ENCODE data around the gene TUB.

Gene TUB, protein sequence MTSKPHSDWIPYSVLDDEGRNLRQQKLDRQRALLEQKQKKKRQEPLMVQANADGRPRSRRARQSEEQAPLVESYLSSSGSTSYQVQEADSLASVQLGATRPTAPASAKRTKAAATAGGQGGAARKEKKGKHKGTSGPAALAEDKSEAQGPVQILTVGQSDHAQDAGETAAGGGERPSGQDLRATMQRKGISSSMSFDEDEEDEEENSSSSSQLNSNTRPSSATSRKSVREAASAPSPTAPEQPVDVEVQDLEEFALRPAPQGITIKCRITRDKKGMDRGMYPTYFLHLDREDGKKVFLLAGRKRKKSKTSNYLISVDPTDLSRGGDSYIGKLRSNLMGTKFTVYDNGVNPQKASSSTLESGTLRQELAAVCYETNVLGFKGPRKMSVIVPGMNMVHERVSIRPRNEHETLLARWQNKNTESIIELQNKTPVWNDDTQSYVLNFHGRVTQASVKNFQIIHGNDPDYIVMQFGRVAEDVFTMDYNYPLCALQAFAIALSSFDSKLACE

DNA sequence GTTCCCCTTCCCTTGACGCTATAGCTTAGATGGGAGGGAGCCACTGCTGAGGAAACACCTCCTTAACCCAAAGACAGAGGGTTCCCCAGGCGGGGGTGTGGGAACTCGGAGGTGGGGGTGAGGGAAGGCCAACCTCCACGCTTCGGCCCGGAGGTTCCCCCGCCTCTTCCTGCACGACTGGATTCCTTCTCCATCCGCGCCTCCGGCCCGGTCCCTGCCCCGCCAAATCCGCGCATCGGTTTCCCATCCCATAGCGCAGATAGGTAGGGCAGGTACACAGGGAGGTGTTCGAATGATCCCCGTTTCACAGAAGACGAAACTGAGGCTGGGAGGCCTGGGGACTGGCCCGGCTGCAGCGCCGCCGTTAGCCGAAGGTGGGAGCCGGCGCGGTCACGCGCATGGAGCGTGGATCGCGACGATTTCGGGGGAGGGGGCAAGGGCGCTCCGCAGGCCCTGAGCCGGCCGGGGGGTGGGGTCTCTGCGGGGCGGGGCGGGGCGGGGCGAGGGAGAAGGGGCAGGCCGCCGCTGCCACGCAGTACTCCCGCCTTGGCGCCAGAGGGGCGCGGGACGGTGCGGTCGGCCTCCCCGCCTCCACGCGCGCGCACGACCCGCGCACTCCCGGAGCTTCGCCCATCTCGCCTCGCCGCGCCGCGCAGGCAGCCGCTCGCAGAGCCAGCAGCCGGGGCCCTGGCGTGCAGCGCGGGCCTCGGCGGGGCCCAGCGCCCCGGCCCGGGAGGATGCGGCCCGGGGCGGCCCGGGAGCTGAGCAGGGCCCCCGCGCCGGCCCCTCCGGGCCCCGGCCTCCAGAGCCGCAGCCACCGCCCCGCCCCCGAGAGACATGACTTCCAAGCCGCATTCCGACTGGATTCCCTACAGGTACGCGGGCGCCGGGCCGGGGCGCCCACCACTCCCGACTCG lies at the start of gene TUB:
Gene TUB, plus strand, starts transcription at position 538 of the 917 bp plus-strand sequence. Its CDS starts 300 bp downstream, at position 838.
- DNase-seq: no peak

DNA sequence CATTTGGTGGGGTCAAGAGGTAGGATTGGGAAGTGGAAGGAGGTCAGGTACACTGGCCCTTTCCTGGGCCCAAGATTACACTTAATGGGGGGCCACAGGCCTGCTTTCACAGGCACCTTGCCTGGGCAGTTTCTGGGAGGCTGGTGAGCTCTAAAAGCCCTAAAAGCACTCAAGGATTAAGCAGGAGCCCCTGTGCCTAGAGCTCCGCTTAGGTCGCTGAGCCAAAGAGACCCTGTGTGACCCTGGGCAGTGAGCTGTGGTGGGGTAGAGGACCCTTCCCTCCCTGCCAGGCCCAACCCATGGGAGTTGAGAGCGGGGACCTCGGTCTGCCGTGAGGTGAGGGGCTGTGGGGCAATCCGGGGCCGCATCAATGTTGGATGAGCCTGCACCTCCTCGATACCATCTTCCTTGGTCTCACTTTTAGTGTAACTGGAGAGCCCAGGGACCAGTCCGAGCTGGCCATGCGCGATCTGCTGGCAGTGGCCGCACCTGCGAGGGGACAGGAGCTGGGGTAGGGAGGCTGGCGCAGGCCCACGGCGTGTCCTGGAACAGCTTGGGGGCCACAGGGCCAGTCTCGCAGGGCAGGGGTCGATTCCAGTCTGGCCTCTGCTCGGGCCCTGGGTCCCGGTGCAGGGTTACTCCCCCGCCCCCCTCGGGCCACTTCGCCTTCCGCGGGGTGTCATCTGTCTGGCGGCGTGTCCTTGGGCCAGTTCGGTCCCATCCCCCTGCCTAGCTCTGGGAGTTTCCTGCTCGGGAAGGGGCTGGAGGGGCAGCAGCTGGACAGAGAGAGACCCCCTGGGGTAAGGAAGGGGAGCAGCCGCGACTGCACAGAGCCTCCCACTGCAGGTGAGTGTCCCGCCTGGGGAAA lies 49.5 kb upstream of the TUB start:
- DNase-seq: no peak

DNA sequence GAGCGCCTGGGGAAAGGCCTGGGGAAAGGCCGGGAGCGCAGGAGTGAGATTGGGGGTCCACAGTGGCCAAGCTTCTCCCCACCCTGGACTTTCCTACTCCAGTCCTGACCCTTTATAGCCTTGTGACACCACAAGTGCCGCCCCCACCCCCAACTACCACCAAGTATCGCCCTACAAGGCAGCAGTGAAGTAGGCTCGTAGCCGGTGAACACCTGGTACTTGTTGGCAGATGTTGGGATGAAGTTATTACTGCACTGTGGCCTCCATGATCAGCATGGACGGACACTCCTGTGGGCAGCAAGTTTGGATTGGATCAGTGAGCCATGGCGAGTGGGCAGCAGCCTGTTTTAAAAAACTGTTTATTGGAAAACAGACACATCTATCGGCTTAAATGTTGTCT lies 48.9 kb upstream of the TUB start:
- DNase-seq: no peak

DNA sequence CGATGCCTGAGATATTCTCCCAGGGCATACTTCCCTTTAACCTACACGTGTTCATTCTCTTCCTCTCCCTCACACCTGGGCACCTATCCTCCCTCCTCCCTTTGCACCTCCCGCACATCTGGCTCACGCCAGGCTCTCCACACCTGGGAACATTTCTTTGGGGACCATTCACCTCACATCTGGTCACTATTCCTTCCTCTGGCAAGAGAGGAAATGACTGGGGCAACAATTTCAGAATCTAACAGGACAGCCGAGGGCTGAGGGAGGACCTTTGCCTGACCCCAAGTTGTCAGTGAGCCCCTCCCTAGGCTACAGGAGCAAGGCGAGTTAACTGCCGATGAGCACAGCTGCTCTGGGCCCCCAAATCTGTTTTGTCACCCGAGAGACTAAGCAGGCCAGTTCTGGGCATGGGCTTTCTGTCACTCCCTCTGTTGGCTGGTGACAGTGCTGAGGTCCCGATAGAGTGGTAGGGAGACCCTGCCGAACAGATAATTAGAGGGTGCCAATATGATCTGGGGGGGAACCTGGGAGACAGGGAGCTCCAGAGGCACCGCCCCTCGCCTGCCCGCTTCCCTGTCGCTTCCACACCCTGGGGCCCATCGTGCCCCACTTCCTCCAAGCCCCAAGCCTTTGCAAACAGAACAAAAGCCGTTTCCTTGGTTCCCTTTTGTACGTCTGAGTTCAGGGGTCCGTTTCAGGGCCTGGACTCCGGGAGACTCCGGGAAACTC lies 48.3 kb upstream of the TUB start:
- no peak for DNase-seq

DNA sequence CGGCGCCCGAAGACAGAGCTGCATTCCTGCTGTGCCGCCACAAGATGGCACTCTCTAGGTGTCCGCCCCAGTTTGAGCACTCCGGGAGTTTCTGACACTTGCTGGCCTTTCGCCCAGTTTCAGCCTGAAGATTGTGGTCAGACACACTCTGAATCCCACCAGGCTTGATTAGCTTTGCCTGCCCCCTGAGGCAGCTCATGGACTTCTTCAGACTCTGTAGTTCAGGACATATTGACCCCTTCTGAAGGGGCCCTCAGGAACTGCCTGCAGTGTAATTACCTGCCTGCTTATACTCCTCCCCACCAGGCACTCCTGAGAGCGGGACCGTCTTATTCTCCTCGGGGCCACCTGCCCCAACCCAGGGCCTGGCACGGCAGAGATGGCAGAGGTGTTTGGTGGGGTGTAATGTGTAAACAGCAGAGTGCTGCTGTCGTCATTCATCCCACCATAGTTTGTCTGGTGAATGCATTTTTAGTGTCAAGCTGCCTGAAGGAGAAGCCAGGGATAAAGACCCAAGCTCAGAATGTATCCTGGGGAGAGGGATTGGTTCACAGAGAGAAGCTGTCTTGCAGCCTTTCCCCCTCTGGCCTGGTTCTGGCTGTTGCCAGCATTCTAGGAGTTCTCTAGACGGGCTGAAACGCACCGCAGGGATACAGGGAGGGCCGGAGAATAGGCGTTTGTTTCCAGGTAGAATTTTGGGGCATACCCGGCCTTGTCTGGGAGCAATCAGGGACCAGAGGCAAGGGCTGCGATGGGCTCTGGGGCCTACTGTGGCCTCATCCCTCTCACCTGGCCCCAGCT lies 47.5 kb upstream of the TUB start:
- peak; percentile 55 for DNase-seq

DNA sequence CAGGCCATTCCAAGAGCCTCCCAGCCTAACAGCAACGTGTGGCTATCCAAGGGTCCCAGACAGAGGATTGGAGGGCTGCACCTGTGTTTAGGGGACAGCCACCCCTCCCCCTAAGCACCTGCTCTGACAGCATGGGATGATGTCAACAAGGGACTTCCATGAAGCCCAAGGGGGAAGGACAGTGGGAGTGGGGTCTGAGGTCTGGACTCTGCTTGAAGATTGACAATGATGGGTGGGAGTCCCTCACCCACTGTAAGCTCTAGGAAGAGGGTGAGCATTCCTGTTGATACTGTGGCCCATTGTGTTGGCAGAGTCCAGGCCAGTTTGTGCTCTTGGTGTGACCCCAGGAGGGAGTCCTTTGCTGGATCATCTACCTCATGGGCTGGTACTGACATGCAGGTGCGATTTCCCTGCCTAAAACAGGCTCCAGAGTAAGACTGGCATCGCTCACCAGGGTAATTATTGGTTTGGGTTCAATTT lies 46.9 kb upstream of the TUB start:
- no peak for DNase-seq

DNA sequence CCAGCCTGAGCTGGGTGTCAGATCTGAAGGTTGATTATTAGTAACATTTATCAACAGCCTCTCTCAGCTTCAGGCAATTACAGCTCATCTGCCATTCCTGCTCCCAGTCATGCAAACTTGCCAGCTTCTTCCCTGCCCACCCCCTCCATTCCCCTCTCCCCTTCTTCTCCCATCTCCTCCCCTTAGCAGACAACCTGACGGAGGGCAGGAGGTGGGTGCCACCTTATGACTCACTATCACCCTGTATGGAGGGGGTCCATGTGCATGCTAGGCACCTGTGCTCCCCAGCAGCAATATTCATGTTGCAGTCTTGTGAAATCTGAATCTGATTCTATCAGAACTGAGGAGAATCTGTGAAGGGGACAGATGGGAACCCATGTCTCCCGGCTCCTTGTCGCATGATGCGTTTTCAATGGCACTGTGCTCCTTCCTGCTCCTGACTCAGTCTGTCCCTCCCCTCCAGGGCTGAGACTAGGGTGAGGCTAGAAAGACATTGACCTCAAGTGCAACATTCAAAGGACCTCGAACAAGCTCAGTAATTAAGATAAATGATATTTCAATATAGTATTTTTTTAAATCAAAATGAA lies 46.3 kb upstream of the TUB start:
- DNase-seq: no peak

DNA sequence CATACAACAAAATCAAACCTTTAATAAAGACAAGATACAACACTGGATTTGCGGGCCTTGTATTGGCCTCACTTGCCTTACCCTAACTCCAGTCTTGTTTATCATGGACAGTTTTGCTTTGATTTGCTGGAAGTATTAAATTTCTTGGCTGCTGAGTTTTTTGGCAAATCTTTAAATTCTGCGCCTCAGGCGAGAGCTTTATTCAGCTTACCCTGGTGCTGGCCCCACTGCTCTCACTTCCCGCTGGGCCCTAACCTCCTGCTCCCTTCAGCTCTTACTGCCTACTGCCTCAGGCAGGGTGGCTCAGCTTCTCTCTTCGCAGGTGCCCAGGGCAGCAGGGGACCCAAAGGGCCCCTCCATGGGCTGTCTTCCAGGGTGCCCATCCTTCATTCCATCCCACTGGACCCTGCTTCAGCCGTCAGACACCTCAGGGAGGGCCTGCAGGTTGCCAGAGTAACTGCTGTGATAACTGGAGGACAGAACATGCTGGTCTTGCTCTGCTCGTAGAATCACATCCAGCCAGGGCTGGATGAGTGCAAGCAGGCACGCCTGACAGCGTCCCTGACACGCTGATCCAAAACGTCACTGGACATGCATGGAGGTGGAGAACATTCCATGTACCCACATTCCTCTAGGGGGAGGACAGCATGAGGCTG lies 45.7 kb upstream of the TUB start:
- no peak for DNase-seq

DNA sequence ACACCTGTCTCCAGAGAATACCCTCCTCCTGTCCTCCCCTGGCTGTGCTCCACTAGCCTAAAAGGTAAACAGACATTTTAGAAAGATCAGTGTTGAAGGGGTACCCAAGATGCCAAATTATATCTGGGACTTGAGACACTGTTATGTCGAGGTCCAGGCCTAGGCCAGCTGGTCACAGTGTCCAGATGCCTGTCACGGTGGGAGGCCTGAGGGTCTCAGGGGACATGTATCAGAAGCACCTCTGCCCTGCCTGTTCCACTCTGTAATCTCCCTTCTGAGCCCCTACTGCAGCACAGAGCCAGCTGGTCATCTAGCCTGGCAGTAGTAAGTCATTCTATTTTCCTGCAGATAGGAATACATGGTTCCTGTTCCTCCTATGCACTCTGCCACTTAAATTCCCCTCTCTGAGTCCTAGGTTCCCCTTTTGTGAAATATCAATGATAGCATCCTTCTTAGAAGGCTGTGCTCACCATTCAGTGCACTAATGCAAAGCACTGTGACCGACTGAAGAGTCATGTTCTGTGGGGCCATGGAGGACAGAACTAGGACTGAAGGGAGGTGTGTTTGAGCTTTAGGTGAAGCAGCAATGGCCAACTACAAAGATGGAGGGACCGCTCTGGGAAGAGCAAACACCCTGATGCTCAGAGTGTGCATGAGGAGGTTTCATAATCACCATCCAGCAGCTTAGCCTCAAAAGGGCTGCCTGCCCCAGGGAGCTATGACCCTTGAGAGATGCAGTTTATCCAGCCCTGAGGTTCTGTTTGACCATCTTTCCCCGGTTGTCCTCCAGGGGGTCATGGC lies 44.8 kb upstream of the TUB start:
- no peak for DNase-seq

DNA sequence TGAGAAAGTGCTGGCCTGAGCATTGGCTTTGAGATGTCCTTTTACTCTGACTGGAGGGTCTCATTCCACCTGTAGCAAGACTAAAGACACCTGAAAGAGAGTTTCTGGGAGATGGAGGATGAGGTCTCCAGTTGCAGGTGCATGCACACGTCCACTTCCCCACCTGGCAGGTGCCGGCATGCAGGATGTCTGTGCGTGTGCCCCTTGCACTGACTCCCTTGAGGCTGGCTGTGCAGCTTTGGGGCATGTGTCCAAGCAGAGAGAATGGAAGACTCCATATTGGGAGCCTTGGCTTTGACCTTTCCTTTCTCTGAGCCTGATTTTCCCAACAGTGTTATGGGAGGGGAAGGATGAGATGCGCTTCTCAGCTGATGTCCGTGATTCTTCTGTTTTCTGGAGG lies 44.0 kb upstream of the TUB start:
- no peak for DNase-seq

DNA sequence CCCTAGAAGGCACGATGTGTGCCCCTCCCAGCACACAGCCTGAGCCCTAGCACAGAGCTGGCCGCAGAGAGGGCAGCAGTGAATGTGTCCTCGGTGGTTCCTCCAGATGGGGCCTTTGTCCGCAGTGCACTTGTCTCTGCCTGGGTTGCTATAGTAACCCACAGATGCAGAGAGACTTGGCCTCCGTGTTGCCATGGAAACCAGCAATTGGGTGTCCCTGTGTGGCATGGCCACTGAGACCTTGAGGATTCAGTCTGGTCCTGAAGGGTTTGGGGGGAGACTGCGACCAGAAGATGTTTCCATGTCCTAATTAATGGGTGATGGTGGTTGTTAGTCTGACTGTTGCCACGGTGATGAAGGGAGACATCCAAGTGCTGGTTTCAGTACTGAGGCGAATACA lies 42.6 kb upstream of the TUB start:
- DNase-seq: no peak

DNA sequence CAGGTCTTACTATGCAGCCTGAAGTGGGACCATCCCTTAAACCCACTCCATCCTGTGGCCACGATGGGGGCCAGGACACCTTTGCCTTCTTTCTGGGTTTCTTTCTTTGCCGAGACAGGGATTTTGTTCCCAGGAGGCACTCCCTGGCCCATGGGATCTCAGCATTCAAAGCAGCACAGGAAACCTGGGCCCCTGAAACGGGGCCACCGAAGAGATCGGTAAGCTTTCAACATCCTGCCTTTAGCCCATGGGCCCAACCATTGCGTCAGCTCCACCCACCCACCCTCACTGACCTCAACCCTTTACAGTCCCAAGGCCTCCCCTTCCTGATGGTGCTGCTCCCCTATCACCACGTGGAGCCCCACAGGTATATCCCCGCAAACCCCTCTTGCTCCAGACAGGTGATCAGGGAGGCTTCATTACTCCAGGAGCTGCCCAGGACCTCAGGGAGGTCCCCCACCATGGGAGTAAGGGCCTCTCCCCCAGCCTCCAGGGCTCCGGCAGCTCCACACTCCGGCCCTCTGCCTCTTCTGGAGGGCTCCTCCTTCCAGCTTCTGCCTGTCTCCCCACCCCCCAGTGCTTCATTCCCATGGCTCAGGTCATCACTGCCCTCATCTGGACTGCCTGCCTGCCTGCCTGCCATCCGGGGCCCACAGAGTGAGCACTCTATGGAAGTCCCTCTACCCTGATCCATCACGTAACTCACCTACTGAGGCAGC lies 42.0 kb upstream of the TUB start:
- no peak for DNase-seq

DNA sequence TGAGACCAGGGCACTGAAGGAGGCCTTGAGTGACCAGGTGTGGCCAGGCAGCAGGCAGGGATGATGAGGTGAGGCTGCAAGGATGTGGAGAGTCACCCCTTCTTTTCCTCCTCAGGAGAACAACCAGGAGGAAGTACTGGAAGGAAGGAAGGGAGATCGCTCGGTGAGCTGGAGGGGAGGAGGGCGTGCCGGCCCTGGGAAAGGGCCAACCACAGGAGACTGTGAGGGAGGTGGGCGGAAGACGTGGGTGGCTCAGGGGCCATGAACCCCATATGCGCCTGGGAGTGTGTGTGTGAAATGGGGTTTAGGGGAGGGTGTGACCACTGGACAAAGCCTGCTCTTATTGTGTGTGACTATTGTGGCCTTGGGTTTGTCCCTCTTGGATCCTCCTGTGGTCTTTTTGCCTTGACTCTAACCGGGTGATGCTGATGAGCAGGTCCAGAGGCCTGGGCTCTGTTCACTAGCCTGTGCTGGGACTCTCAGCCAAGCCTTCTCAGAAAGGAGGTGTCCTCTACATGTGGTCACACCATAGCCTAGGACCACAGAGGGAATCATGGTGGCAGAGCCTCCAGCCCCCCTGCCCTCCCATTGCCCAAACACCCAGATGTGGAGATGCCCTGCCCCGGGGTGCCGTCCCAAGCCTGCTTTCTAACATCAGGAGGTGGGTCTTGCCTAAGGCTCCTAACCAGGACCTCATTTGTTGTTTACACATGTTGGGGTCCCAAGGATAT lies 41.3 kb upstream of the TUB start:
- no peak for DNase-seq

DNA sequence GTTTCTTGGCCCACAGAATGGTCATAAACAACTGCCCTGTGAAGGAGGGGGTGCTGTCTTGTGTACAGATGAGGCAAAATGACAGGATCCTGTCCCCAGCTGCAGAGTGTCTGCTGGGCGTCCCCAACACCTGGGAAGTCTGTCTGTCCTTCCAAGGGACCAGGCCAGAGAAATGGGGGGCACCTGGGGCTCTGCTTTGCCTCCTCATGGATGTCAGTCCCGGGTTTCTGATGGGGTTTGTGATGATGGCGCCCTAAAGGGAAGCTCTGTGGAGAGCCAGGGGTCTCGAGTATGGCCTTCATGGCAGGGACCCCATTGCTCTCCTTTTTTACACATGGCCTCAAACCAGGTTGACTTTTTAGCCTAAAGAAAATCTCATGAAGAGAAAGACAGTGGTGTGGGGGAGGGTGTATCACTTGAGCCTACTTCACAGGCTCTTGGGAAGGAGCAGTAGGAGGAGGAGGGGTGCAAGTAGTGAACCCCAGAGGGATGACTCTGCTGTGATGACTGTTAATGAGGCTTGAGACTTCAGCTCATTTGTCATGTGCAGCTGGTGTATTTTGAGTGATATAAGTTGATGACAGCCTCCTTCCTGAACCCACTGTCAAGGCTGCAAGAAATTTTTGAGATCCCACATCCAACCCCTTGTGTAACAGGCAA lies 40.6 kb upstream of the TUB start:
- no peak for DNase-seq

DNA sequence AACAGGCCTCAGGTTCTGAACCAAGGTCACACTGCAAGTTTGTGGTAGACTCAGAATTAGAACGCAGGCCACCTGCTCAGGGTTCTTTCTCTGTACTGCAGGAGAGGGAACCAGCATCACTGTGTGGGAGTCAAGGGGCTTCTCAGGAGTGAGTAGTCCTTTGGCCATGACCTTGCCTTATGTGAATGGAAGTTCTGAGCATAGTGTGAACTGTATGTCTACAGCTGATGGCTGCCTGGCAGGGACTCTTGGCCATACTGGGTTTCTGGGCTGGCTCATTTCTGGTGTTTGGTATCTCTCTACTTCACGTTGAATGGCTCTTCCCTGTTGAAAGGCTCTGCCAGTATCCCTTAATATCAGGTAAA lies 40.1 kb upstream of the TUB start:
- DNase-seq: no peak

DNA sequence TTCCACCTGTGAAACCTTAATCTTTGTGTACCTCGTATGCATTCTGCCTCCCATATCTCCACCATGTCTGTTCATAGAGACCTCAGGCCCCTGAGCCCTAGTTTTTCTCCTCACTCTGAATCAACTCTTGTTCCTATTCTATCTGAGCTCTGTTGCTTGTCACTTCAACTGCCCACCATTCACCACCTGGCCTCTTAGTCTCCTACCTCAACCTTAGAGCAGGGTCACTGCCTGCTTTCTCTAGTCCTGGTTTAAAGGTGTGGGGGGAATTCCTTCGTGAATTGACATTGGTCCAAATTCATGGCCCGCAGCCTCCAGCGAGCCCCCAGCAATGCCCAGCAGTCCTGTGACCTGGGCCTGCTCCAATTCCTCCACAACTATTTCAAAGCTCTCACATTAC lies 39.4 kb upstream of the TUB start:
- no peak for DNase-seq

DNA sequence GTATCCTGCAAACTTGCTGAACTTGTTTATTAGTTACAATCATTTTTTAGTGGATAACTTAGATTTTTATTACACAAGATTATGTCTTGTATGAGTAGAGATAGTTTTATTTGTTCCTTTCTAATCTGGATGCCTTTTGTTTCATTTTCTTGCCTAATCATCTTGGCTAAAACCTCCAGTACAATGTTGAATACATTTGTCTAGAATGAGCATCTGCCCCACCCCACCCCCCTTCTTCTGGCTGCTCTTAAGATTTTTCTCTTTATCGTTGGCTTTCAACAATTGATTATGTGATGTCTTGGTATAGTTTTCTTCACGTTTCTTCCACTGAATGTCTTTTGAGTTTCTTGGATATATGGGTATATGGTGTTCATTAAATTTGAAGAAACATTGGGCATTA lies 37.3 kb upstream of the TUB start:
- no peak for DNase-seq

Measured in CD4-positive, alpha-beta T cell treated with Interleukin-17A for 4 hours (primary cell).